Spleen (tissue), 7 donors: ENCODE results near the gene ZFAND5.

Experiments used
- POLR2A ChIP-seq, 3 donors: fragments of 450-650 bp; IDR thresholded peaks; one replicate each; pipeline ENCODE4 v1.5.1; 2017; ENCODE audit warnings: antibody characterized with exemption in 3 of 3, mild to moderate bottlenecking in 1 of 3
- POLR2AphosphoS5 ChIP-seq, 3 donors: sonication (generic); formaldehyde crosslinking; IDR thresholded peaks; one replicate each; pipeline ENCODE4 v1.5.1; 2017; ENCODE audit warnings: antibody characterized with exemption in 3 of 3
- TF ChIP-seq, protein P1 (sequence below), 11 experiments: fragments of 200-600 bp in 7 of 11; fragments of 450-650 bp in 4 of 11; sonication (generic) in 4 of 11; IDR thresholded peaks in 8 of 11; conservative IDR thresholded peaks in 3 of 11; 1 replicate in 7 of 11; 2 replicates in 4 of 11; pipeline versions ENCODE4 v1.4.0 to v1.8.0; 2016 to 2021; ENCODE audit warnings: antibody characterized with exemption in 11 of 11, inconsistent platforms in 4 of 11, mild to moderate bottlenecking in 1 of 11
- donor health status: DM: no; HTN: no; CAD: no; lungs with moderate emphysema.
- donor health status: DM: no; HTN: no; CAD: no.
- donor health status: DM: no; HTN: no; CAD: no.

DNA sequence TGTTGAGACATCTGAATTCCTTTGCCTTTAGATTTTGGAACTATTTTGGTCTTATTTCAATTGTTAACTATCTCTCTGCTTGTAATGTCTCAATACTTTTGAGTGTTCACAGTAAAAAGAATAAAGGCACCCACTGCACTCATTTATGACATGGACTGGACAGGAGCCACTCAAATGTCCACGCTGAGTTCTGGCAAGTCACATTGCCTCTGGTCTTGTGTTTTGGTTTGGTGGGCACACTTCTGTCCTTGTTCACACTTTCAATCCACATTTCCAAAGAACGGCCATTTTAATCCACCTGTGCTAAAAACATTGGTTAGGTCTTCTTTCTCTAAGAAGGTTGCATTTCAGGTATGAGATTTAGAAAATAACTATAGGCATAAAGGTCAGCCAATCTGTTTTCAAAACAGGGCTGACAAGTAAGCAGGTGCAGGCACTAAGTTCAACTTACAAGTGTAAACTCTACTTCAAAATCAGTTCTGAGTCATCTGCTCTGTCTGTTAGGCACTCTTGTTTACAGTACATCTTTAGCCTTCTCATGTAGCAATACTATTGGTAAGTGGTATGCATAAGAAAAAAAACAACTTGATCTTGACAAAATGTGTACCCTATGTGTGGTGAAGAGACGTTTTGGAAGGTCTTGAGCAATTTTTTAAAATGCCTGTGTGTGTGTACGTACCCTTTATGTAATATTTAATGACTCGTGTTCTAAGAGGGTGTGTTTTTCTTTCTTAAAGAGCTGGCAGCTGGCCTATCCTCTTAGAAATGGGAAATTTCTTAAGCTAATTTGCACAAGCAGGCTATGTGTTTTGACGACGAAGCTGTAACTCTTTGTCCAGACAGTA, 31.5 kb upstream of the ZFAND5 start:
- no peak for TF ChIP-seq POLR2A (IDR thresholded peaks at IDR 0.05)
- TF ChIP-seq, protein P1, sequence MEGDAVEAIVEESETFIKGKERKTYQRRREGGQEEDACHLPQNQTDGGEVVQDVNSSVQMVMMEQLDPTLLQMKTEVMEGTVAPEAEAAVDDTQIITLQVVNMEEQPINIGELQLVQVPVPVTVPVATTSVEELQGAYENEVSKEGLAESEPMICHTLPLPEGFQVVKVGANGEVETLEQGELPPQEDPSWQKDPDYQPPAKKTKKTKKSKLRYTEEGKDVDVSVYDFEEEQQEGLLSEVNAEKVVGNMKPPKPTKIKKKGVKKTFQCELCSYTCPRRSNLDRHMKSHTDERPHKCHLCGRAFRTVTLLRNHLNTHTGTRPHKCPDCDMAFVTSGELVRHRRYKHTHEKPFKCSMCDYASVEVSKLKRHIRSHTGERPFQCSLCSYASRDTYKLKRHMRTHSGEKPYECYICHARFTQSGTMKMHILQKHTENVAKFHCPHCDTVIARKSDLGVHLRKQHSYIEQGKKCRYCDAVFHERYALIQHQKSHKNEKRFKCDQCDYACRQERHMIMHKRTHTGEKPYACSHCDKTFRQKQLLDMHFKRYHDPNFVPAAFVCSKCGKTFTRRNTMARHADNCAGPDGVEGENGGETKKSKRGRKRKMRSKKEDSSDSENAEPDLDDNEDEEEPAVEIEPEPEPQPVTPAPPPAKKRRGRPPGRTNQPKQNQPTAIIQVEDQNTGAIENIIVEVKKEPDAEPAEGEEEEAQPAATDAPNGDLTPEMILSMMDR (IDR thresholded peaks at IDR 0.05 in 8 of 11, conservative IDR thresholded peaks at IDR 0.05 in 3 of 11), result no peak
- no peak for TF ChIP-seq POLR2AphosphoS5 (IDR thresholded peaks at IDR 0.05)
